GM10248 (cell line): ENCODE measurements around the gene C4orf54.

Experiments used
- CTCF ChIA-PET: fragments of 300-600 bp; sonication (Branson Sonifier 250); formaldehyde crosslinking; extraction: SDS; loops from one replicate; lab custom pipeline; 2021; ENCODE audit warnings: antibody characterized with exemption; lab: Yijun Ruan, JAX
- POLR2A ChIA-PET: fragments of 350-650 bp; sonication (Branson Sonifier 250); formaldehyde crosslinking; extraction: SDS; loops from one replicate; lab custom pipeline; 2020; ENCODE audit warnings: antibody characterized with exemption; lab: Yijun Ruan, JAX
- DNase-seq: peaks from one replicate; pipeline ENCODE4 v3.0.0; 2012; ENCODE audit errors: extremely low spot score
- TF ChIP-seq, protein P1 (sequence below): IDR thresholded peaks from 2 replicates; pipeline ENCODE4 v1.5.1; 2012; ENCODE audit warnings: mild to moderate bottlenecking, low read depth; ENCODE audit errors: extremely low read depth, missing control alignments, control extremely low read depth

C4orf54 gene

DNA sequence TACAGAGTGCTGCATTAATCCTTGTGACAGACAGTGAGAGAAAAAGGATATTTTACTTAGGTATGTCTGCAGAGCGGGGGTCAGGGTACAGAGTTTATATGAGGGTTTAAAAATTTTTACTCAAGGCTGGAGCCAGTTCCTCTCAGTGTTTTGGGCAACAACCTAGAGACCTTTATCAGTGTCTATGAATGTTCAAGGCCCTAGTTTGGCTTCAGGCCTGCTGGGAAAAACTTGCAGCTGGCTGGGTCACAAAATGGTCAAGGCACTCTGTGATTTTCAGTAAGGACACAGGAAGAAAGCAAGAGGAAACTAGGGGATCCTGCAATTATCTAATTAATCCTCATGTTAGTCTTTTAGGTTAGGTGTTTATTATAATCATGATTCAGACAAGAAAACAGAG, 10.8 kb upstream of the C4orf54 start:
- CTCF ChIA-PET: interaction anchor here (1.4 kb wide), 1 partner anchor 10 kb away, joined by 3 read pairs; no protein-coding TSS in a partner anchor
- no peak for DNase-seq
- TF ChIP-seq, protein P1, sequence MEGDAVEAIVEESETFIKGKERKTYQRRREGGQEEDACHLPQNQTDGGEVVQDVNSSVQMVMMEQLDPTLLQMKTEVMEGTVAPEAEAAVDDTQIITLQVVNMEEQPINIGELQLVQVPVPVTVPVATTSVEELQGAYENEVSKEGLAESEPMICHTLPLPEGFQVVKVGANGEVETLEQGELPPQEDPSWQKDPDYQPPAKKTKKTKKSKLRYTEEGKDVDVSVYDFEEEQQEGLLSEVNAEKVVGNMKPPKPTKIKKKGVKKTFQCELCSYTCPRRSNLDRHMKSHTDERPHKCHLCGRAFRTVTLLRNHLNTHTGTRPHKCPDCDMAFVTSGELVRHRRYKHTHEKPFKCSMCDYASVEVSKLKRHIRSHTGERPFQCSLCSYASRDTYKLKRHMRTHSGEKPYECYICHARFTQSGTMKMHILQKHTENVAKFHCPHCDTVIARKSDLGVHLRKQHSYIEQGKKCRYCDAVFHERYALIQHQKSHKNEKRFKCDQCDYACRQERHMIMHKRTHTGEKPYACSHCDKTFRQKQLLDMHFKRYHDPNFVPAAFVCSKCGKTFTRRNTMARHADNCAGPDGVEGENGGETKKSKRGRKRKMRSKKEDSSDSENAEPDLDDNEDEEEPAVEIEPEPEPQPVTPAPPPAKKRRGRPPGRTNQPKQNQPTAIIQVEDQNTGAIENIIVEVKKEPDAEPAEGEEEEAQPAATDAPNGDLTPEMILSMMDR: no peak
- POLR2A ChIA-PET: no interaction called here

DNA sequence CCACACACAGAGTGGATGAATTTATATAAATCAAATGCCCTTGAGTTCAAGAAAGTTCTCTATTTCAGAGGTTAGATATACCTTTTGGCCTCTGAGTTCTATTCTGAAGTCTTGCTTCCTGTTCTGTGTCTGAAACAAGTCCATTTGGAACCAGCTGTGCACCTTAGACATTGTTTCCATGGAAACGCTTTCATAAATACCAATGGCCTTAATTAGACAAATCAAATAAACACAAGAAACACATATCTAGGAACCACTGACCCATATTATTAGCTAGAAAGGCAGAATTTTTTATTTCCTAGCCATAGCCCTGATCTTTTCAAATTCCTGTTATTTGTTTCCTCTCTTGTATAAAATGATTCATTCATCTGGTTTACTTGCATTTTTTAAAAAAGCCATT, 8.4 kb upstream of the C4orf54 start:
- ChIA-PET POLR2A (no interaction called here), CTCF (no interaction called here)
- TF ChIP-seq, protein P1: no peak
- DNase-seq: no peak

DNA sequence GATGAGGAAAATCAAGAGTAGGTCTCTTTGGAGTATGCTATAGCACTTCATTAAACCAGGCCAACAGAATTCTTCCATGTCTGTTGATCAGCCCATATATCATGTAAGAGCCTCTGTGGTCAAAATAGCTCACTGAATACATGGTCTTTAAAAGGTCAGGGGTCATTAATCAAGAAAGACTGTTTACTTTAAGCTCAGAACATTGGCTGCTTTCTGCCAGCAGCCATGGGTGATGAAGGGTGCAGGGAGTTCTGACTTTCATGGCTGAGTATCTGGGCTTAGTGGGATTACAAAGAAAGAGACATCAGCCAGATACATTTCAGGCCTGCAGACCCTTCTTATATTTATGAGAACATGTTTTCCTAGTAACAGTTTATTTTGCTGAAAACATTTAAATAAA, 7.1 kb upstream of the C4orf54 start:
- DNase-seq: no peak
- TF ChIP-seq, protein P1: no peak
- POLR2A ChIA-PET: no interaction called here
- CTCF ChIA-PET: no interaction called here

DNA sequence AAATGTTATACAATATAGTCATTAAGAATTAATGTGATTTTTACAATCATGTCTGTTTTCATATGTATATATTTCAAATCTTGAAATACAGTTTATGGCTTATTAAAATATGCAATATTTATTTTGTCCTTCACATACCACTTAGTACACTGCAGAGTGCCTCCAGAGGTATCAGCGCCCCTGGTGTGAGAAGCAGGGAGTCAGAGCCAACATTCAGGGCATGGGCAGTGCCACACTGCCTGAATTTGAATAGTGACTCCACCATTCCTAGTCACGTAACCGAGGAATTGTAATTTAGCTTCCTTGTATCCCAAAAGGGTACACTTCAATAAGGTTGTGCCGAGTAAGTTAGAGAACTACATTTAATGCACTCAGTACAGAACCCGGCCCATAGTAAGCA, 4.3 kb upstream of the C4orf54 start:
- POLR2A ChIA-PET: no interaction called here
- no peak for DNase-seq

DNA sequence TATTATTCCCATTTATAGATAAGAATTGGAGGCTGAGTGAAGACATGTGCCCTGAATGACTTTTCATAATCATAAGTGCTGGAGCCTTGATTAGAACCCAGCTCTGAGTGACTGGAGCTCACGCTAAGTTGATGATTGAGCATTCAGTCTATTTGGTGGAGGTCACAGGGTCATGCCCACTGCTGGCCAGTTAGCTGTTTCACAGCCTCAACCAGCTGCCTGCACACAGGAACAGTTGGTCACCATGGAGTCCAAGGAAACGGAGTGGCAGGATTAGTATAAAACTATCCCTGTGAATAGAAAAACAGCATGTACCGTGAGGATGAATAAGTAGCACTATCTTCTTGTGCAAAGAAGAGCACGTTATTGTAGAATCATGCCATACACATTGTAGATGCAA, 1.0 kb upstream of the C4orf54 start:
- ChIA-PET CTCF (interaction anchor here (0.9 to 1.8 kb wide), 2 partner anchors 9 to 10 kb away, joined by 3 to 4 read pairs; no protein-coding TSS in a partner anchor), POLR2A (no interaction called here)
- no peak for DNase-seq
- TF ChIP-seq, protein P1: no peak

More for the DNA sequence above, 4.3 kb upstream of the C4orf54 start:
- CTCF ChIA-PET: no interaction called here
- TF ChIP-seq, protein P1: no peak

DNA sequence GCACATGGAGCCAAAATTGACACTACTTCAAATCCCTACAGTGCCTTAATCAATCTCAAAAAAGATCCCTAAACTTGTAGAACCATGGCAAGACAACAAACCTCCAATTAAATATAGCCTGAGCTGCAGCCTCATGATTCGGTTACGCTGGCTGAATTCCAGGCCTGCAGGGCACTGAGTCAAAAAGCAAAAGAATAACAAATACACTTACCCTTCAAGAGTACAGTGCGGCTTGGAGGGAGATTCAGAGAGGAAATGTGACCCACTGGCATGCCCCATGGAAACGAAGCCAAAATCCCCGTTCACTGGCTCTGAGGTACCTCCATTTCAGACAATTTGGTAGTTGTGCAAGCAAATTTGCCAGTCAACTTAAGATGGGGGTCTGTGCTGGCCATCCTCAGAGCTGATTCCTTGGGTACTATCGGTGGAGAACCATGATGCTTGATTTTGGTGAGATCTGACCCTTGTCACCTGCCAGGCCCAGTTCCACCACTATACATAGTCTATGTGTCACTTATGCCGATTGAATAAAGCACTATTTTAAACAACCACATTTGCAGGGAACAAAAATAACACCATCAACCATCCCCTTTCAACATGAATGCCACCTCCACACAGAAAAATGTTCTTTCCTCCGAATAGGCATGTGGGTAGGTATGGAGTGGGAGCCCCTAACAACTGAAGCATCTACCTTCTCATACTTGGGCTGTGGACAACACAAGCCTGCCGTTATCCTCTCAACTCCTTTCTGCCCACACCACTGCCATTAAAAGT, 2.1 kb downstream of the C4orf54 start:
- no peak for DNase-seq
- ChIA-PET POLR2A (no interaction called here), CTCF (no interaction called here)
- TF ChIP-seq, protein P1: no peak
